ENCODE data around the gene DSCAM.

The DSCAM gene

GRCh38 chr21:40595806-40596205, 251.2 kb downstream of the DSCAM start:
- no peak for DNase-seq

DNA sequence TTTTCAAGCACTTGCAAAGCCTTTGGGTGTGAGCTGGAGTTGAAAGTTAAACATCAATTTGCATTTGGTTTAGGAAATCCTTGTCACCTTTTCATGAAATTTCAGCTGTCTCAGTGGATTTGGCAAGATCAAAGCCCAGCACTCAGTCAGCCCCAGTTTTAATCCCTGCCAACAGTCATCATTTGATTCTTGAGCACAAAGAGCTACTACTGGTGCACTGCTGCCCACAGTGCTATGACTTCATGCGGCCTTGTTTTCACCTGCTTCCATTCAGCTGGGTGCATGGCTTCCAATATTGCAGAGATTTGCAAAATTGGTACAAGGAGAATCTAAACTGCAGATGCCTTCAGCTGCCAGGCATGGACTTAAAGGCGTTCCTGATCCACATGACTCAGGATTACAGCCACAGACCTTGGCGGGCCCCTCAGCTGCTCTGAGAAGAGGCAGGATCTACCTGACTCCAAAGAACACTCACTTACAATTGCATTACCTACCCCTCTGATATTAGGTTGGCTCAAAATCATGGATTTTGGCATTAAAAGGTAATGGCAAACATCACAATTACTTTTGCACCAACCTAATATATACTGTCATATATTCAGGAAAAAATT, 259.1 kb downstream of the DSCAM start:
- no peak for DNase-seq

DNA sequence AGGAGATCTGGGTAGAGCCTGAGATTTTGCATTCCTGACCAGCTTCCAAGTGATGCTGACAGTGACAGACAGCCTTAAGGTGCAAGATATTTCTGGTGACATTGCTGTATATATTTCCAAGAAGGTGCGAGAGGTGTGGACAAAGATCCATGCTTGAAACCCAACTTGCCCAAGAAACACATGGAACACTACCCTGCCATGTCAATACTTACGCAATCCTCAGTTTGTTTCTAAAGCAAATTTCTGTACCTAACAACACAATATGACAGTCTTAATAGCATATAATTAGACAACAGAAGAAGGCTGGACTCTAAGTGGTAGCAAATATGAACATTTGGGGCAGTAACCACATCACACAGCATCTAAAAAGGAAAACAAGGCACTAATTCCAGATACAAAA, 260.4 kb downstream of the DSCAM start:
- DNase-seq = no peak

GRCh38 chr21:40577285-40578043, 269.5 kb downstream of the DSCAM start:
- no peak for DNase-seq

- no peak for DNase-seq
Observed at GRCh38 chr21:40575976-40576375, 271.0 kb downstream of the DSCAM start.

- no peak for DNase-seq
Observed at GRCh38 chr21:40569357-40569756, 277.6 kb downstream of the DSCAM start.

- no peak for DNase-seq
Observed at GRCh38 chr21:40568807-40569206, 278.2 kb downstream of the DSCAM start.

DNA sequence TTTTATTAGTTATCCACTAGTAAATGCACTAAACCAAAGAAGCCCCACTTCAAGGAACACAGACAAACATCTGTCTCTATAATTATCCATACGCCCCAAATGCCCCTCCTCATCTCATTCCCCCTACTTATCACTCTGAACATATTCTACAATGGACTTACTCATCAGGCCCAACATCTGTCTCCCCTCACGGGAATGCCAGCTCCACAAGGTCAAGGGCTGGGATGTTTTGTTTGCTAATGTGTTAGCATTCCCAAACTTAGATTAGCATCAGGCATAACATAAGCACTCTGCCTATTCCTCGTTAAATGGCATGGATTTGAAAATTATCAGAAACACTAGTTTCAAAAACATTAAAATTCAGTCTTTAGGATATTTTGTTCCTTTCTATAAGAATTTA, 279.5 kb downstream of the DSCAM start:
- DNase-seq = no peak

GRCh38 chr21:40566486-40566885, 280.5 kb downstream of the DSCAM start:
- DNase-seq = no peak

- DNase-seq = no peak
Observed at GRCh38 chr21:40564318-40564717, 282.6 kb downstream of the DSCAM start.

- DNase-seq = no peak
Observed at GRCh38 chr21:40563900-40564299, 283.1 kb downstream of the DSCAM start.

DNA sequence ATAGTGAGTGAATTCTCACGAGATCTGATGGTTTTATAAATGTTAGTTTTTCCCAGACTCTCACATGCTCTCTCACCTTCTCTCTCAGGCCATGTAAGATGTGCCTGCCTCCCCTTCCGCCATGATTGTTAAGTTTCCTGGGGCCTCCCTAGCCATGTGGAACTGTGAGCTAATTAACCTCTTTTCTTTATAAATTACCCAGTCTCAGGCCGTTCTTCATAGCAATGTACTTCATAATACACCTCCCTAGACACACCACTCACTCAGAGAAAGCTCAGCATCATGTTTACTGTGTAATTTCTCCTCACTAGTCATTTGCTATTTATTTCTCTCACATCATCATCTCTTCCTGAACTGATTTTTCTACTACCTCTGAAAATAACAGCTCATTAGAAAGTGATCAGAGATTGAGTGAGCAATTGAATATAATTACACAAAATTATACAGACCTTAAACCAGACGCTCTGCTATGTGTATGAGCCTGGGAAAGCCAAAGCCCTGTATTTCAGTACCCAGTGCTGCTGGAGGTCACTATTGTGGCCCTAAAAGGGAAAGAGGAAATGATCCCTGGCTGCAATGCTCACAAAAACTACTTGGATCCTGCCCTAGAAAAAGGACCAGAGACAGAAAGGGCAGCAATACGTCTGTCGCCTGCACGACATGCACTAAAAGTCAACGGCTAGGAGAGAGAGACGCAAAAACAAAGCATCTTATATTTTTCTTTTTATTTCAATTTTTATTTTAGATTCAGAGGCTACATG, 284.5 kb downstream of the DSCAM start:
- no peak for DNase-seq

- no peak for DNase-seq
Observed at GRCh38 chr21:40556442-40556968, 290.5 kb downstream of the DSCAM start.

DNA sequence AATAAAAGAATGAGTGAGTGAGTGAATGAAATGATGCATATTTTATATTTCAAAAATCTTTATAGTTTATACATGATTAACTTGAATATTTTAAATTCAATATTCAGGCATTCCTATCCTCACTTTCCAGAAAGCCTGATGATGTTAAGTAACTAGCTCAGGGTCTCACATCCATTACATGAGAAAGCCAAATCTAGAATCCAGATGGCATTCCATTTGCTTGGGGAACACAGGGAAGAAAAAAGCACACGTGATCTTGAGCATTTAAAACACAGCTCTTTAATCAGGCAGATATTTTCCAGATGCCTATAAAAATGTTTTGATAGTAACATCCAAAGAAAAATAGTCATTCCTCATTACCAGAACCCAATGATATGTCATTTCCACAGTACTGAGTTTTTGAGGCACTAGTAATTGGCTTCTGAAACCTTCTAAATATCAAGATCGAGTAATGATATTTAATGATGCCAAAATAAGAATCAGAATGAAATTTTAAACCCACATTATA, 291.9 kb downstream of the DSCAM start:
- no peak for DNase-seq

- DNase-seq = no peak
Observed at GRCh38 chr21:40553781-40554180, 293.2 kb downstream of the DSCAM start.

DNA sequence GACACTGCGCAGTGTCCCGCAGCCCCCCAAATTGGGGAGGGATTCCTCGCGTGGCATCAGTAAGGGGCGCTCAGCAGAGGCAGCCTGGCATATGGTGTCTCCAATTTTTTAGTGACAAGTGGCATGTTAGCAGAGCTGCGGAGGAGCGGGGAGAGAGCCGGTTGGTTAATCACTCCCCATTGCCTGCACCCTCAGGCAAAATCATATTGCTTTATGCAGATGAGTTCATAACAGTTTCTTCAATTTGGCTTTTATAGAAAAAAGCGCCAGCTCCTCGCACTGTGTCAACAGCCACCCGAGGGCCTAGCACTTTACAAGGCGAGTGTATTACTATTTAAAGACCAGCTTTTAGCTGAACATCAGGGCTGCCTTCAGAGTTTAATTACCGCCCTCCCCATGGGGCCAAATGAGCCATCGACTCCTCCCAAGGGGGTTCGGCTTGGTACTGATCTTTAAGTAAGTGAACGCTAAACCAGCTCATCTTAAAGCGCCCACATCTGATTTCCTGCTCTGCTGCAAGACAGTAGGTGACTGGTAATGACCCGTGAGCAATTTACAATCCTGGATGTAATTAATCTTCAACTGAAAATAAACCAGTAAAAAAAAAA, 298.9 kb downstream of the DSCAM start:
- no peak for DNase-seq

- no peak for DNase-seq
Observed at GRCh38 chr21:40546647-40547046, 300.3 kb downstream of the DSCAM start.

GRCh38 chr21:40540216-40540615, 306.7 kb downstream of the DSCAM start:
- no peak for DNase-seq

DNA sequence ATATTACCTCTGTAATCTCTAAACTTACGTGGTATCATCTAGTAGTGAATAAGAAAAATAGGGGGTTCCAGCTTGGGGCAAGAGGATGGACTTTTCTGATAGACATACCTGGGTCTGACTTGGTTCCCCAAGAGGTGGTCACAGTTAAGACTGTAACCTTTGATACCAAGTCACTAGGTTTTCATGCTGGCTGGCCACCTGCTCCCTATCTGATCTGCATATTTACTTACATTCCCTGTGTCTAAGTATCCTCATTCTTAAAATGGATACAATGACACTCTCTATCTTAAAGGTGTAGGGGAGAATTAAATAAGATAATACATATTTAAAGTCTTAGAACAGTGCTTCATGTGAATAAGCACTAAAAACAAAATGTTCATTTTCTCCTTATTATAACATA, 312.1 kb downstream of the DSCAM start:
- DNase-seq = no peak

GRCh38 chr21:40531431-40532110, 315.4 kb downstream of the DSCAM start:
- no peak for DNase-seq

GRCh38 chr21:40531016-40531415, 315.9 kb downstream of the DSCAM start:
- DNase-seq = no peak

- DNase-seq = no peak
Observed at GRCh38 chr21:40517646-40518045, 329.3 kb downstream of the DSCAM start.

- no peak for DNase-seq
Observed at GRCh38 chr21:40516335-40516734, 330.6 kb downstream of the DSCAM start.

Data from NCI-H526 (cell line).